Breast epithelium (tissue), 4 donors: ENCODE data around the gene DNMBP. TPM values are rescaled to one million over a fixed set of nuclear protein-coding genes. Genes with fewer than 3 reads are reported as not detected.
A peak's percentile ranks its signal among the peaks of the same experiment; 100 is the strongest.

Experiments used
- DNase-seq, 2 donors: peaks; one replicate each; pipeline ENCODE4 v3.0.0-alpha.2; 2019; ENCODE audit warnings: low spot score in 2 of 2
- H3K27ac ChIP-seq, 2 donors: fragments of 200-600 bp; sonication (generic) in 1 of 2; one replicate each; pipeline ENCODE4 v1.5.1; 2016 to 2019; ENCODE audit warnings: mild to moderate bottlenecking in 1 of 2
- H3K27me3 ChIP-seq, 2 donors: fragments of 200-600 bp; sonication (generic) in 1 of 2; one replicate each; pipeline versions ENCODE4 v1.5.1 to v1.6.0; 2017 to 2019; ENCODE audit warnings: control low read depth in 1 of 2, mild to moderate bottlenecking in 1 of 2
- H3K36me3 ChIP-seq: fragments of 200-600 bp; one replicate; pipeline ENCODE4 v1.5.1; 2019
- H3K4me1 ChIP-seq, 2 donors: fragments of 200-600 bp; sonication (generic); one replicate each; pipeline ENCODE4 v1.5.1; 2016 to 2019; ENCODE audit warnings: control low read depth in 1 of 2
- H3K4me3 ChIP-seq, 3 donors: fragments of 200-600 bp; sonication (generic); 1 replicate in 2 of 3; 2 replicates in 1 of 3; pipeline ENCODE4 v1.5.1; 2016 to 2019; ENCODE audit warnings: mild to moderate bottlenecking in 3 of 3, moderate library complexity in 2 of 3
- H3K9me3 ChIP-seq, 2 donors: fragments of 200-600 bp; sonication (generic) in 1 of 2; one replicate each; pipeline ENCODE4 v1.5.1; 2016 to 2019; ENCODE audit warnings: control low read depth in 1 of 2
- POLR2A ChIP-seq: fragments of 450-650 bp; IDR thresholded peaks from one replicate; pipeline ENCODE4 v1.6.1; 2016; ENCODE audit warnings: antibody characterized with exemption, mild to moderate bottlenecking, moderate library complexity
- POLR2AphosphoS5 ChIP-seq, 3 donors: sonication (generic); formaldehyde crosslinking; IDR thresholded peaks; one replicate each; pipeline ENCODE4 v1.6.1; 2017; ENCODE audit warnings: antibody characterized with exemption in 3 of 3
- intact Hi-C: fragments of 100-400 bp; cut with DNase I; formaldehyde crosslinking; loops from one replicate; pipeline ENCODE4 v1.15.1; 2023; ENCODE audit warnings: low total_unique reads
- total RNA-seq, 3 donors: library from RNA; depleted of rRNA; stranded (reverse); fragments of >200 nt; gene quantifications; one replicate each; pipeline ENCODE4 v1.1.0, GENCODE V29; 2016
- TF ChIP-seq, protein P1 (sequence below), 3 donors: fragments of 450-650 bp; IDR thresholded peaks; one replicate each; pipeline ENCODE4 v1.5.1; 2016 to 2017; ENCODE audit warnings: antibody characterized with exemption in 3 of 3, mild to moderate bottlenecking in 3 of 3, moderate library complexity in 3 of 3

The DNMBP gene, protein sequence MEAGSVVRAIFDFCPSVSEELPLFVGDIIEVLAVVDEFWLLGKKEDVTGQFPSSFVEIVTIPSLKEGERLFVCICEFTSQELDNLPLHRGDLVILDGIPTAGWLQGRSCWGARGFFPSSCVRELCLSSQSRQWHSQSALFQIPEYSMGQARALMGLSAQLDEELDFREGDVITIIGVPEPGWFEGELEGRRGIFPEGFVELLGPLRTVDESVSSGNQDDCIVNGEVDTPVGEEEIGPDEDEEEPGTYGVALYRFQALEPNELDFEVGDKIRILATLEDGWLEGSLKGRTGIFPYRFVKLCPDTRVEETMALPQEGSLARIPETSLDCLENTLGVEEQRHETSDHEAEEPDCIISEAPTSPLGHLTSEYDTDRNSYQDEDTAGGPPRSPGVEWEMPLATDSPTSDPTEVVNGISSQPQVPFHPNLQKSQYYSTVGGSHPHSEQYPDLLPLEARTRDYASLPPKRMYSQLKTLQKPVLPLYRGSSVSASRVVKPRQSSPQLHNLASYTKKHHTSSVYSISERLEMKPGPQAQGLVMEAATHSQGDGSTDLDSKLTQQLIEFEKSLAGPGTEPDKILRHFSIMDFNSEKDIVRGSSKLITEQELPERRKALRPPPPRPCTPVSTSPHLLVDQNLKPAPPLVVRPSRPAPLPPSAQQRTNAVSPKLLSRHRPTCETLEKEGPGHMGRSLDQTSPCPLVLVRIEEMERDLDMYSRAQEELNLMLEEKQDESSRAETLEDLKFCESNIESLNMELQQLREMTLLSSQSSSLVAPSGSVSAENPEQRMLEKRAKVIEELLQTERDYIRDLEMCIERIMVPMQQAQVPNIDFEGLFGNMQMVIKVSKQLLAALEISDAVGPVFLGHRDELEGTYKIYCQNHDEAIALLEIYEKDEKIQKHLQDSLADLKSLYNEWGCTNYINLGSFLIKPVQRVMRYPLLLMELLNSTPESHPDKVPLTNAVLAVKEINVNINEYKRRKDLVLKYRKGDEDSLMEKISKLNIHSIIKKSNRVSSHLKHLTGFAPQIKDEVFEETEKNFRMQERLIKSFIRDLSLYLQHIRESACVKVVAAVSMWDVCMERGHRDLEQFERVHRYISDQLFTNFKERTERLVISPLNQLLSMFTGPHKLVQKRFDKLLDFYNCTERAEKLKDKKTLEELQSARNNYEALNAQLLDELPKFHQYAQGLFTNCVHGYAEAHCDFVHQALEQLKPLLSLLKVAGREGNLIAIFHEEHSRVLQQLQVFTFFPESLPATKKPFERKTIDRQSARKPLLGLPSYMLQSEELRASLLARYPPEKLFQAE (N-terminal part only)
- 10 to 100 TPM; 15.1 to 20.6 (median 15.5) TPM for total RNA-seq

DNA sequence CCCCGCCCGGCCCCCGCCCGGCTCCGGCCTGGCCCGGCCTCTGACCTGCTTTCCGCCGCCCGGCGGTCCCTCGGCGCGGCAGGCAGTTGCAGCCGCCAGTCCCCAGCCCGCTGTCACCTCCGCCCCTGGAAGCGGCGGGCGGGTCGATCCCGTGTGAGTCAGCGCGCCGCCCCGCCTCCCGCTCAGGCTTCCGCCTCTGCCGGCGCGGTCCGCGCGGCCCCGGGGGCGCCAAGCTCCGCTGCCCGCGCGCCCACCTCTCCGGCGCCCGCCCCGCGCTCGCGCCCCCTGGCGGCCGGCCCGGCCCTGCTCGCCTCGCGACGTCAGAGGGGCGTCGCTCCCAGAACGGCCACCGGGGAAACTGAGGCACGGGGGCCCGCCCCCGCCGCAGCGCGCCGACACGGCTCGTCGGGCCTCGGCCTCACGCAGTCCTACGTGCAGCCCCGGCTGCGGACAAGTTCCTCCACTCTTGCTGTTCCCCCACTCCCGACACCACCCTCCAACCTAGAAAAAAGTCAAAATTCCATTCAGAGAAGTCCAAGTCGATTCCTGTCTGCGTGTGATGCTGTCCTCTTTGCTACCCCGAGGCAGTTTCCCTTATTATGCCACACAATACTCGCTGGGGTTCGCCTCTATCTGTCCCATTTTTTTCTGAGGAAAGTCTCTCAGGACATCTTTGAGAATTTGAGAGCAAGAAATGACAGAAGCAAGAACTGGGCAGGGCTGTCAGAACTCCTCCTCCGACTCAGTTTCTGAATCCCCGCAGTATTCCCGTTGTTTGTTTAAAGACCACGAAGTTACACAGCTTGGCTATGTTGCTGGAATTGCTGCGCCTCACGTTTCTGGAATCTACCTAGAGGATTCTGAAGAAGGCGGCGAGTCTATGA, at the start of gene DNMBP:
Gene DNMBP, minus strand, starts transcription at position 155 of the 884 bp plus-strand sequence. CDS start 37,823 bp downstream, outside the sequence.
- H3K27me3 ChIP-seq: no peaks in the 10 kb centered on the region
- H3K36me3 ChIP-seq: no peaks in the 10 kb centered on the region
- peak within 1 kb of the TSS; percentile 76 to 95 for H3K27ac ChIP-seq
- H3K4me1 ChIP-seq: peaks cover 3% of the 10 kb centered on the region in 2 donors
- TF ChIP-seq, protein P1, sequence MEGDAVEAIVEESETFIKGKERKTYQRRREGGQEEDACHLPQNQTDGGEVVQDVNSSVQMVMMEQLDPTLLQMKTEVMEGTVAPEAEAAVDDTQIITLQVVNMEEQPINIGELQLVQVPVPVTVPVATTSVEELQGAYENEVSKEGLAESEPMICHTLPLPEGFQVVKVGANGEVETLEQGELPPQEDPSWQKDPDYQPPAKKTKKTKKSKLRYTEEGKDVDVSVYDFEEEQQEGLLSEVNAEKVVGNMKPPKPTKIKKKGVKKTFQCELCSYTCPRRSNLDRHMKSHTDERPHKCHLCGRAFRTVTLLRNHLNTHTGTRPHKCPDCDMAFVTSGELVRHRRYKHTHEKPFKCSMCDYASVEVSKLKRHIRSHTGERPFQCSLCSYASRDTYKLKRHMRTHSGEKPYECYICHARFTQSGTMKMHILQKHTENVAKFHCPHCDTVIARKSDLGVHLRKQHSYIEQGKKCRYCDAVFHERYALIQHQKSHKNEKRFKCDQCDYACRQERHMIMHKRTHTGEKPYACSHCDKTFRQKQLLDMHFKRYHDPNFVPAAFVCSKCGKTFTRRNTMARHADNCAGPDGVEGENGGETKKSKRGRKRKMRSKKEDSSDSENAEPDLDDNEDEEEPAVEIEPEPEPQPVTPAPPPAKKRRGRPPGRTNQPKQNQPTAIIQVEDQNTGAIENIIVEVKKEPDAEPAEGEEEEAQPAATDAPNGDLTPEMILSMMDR (IDR thresholded peaks at IDR 0.05): peak in 2 of 3 donors; percentile 42 to 90
- TF ChIP-seq POLR2AphosphoS5 (IDR thresholded peaks at IDR 0.05): peak in 1 of 3 donors; percentile 40
- no peak for TF ChIP-seq POLR2A
- DNase-seq: peak; percentile 53 to 63
- no peaks in the 10 kb centered on the region for H3K9me3 ChIP-seq
- H3K4me3 ChIP-seq: peak within 1 kb of the TSS; percentile 62 to 77 (median 74)
- intact Hi-C loops: no loop called here

DNA sequence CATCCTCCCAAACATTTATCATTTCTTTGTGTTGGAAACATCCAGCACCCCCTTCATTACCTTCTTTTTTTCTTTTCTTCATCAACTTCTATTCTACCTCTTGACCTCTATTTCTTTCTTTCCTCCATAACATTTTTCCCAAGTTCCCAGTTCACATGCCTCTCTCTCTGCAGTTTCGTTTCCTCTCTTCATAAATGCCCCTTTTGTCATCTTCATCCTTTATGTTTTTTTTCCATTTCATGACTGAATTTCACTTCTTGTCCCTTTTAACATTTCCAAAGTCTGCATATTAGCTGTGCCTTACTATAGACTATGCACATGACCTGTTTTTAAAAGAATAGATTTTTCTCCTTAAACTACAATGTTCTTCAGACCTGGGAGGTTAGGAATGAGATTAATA, 48.2 kb upstream of the DNMBP start:
- Histone ChIP-seq H3K27me3 (no peaks in the 10 kb centered on the region), H3K9me3 (peaks cover 0 to 6% of the 10 kb centered on the region in 2 donors), H3K27ac (no peak overlapping the region), H3K4me1 (no peaks in the 10 kb centered on the region), H3K4me3 (no peak overlapping the region), H3K36me3 (no peaks in the 10 kb centered on the region)
- intact Hi-C loops: no loop called here
- no peak for TF ChIP-seq POLR2A
- no peak for TF ChIP-seq POLR2AphosphoS5 (IDR thresholded peaks at IDR 0.05)
- TF ChIP-seq, protein P1 (IDR thresholded peaks at IDR 0.05): no peak
- DNase-seq: no peak

DNA sequence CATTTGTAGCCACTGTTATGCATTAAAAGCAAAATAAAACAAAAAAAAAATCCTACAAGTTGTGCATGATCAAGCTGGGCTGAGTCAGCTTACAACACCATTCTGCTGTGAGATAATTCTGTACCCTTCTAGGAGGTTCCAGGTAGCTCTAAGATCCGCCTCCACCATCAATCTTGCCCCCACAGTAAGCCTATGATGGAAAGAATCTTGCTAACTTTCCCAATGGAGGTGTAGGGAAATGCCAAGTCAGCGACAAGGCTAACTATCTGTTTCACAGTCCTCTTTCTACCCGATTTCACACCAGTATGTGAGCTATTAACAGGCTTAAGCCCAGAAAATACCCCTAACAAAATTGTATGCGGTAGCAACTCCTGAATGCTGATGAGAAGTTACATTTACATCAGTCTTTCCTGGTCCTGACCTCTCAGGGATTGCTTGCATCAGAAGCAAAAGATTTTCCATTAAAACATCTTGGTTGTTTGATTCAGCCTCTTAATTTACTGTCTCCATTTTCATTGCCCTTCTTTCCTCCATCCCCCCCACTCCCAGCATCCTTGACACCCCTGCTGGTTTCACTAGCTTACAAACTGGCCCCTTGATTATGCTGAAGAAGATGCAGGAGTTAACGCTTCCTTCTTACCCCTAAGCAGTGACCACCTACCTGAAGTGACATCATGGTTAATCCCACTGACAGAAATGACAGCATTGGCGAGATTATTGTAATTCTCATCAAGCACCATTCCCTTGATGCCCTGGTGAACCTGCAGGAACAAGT, 44.1 kb upstream of the DNMBP start:
- DNase-seq: no peak

More for the DNA sequence above, 44.1 kb upstream of the DNMBP start:
- H3K27ac ChIP-seq: no peak overlapping the region
- intact Hi-C loops: no loop called here
- no peaks in the 10 kb centered on the region for H3K4me1 ChIP-seq
- no peaks in the 10 kb centered on the region for H3K27me3 ChIP-seq
- TF ChIP-seq, protein P1 (IDR thresholded peaks at IDR 0.05): no peak
- TF ChIP-seq POLR2A (no peak), POLR2AphosphoS5 (IDR thresholded peaks at IDR 0.05) (no peak)
- H3K9me3 ChIP-seq: peaks cover 0 to 6% of the 10 kb centered on the region in 2 donors
- H3K36me3 ChIP-seq: no peaks in the 10 kb centered on the region
- no peak overlapping the region for H3K4me3 ChIP-seq
